Activated naive CD4-positive, alpha-beta T cell (primary cell): ENCODE data around the gene ATL1.
"Not testable (repeated sequence)": the region's sequence is repeated elsewhere in the genome, so short reads cannot be mapped to it uniquely, and the experiment has no call there.

Experiments used
- DNase-seq, 4 experiments: peaks; one replicate each; lab custom pipeline; 2025; lab: John Stamatoyannopoulos, UW

The ATL1 gene

GRCh38 chr14:50602035-50602434, 42.1 kb downstream of the ATL1 start:
- DNase-seq: no peak

GRCh38 chr14:50603565-50603964, 43.6 kb downstream of the ATL1 start:
- DNase-seq: no peak

GRCh38 chr14:50605766-50606165, 45.8 kb downstream of the ATL1 start:
- no peak for DNase-seq

- DNase-seq: no peak
Observed at GRCh38 chr14:50606468-50606867, 46.5 kb downstream of the ATL1 start.

- no peak for DNase-seq
Observed at GRCh38 chr14:50607181-50607580, 47.2 kb downstream of the ATL1 start.

GRCh38 chr14:50607761-50608160, 47.8 kb downstream of the ATL1 start:
- DNase-seq: no peak

GRCh38 chr14:50608302-50608851, 48.4 kb downstream of the ATL1 start:
- DNase-seq: no peak

GRCh38 chr14:50610465-50610864, 50.5 kb downstream of the ATL1 start:
- DNase-seq: no peak

- no peak for DNase-seq
Observed at GRCh38 chr14:50612806-50613205, 52.9 kb downstream of the ATL1 start.

GRCh38 chr14:50615056-50615455, 55.1 kb downstream of the ATL1 start:
- DNase-seq: no peak

GRCh38 chr14:50615552-50615951, 55.6 kb downstream of the ATL1 start:
- DNase-seq: no peak

- DNase-seq: no peak
Observed at GRCh38 chr14:50616275-50616674, 56.3 kb downstream of the ATL1 start.

GRCh38 chr14:50619569-50620141, 59.7 kb downstream of the ATL1 start:
- no peak for DNase-seq

- no peak for DNase-seq
Observed at GRCh38 chr14:50620341-50620740, 60.4 kb downstream of the ATL1 start.

- DNase-seq: no peak
Observed at GRCh38 chr14:50622978-50623377, 63.0 kb downstream of the ATL1 start.

GRCh38 chr14:50624447-50624846, 64.5 kb downstream of the ATL1 start:
- no peak for DNase-seq

- not testable (repeated sequence) for DNase-seq
Observed at GRCh38 chr14:50624947-50625346, 65.0 kb downstream of the ATL1 start.

- DNase-seq: no peak
Observed at GRCh38 chr14:50631408-50631821, 71.5 kb downstream of the ATL1 start.

GRCh38 chr14:50633954-50634353, 74.0 kb downstream of the ATL1 start:
- DNase-seq: no peak

GRCh38 chr14:50635141-50635540, 75.2 kb downstream of the ATL1 start:
- DNase-seq: no peak

- DNase-seq: no peak
Observed at GRCh38 chr14:50647282-50647681, 87.3 kb downstream of the ATL1 start.

- DNase-seq: no peak
Observed at GRCh38 chr14:50647753-50648152, 87.8 kb downstream of the ATL1 start.

GRCh38 chr14:50649691-50650090, 89.7 kb downstream of the ATL1 start:
- DNase-seq: no peak

GRCh38 chr14:50656776-50657175, 96.8 kb downstream of the ATL1 start:
- no peak for DNase-seq
